ENCODE measurements around the gene DNAI4.
"Not testable (repeated sequence)": the region's sequence is repeated elsewhere in the genome, so short reads cannot be mapped to it uniquely, and the experiment has no call there.

DNAI4 gene

GRCh38 chr1:66809736-66810326 is 114.8 kb downstream of the DNAI4 start:
- H3K9ac ChIP-seq (ENCODE audit: low read length): no peak overlapping the region
- H3K36me3 ChIP-seq (ENCODE audit: control insufficient read depth, low read depth, low read length): no peaks in the 10 kb centered on the region
- H3K4me3 ChIP-seq (ENCODE audit: low read length): no peak overlapping the region
- no peak overlapping the region for H3K27ac ChIP-seq (ENCODE audit: low read length)
- H3K27me3 ChIP-seq (ENCODE audit: control insufficient read depth, insufficient read depth, low read length): no peaks in the 10 kb centered on the region
- H3K9me3 ChIP-seq (ENCODE audit: control insufficient read depth, low read depth, low read length): no peaks in the 10 kb centered on the region
- no peaks in the 10 kb centered on the region for H3K4me1 ChIP-seq (ENCODE audit: control insufficient read depth, low read depth, low read length)

- H3K9me3 ChIP-seq (ENCODE audit: control insufficient read depth, low read depth, low read length): no peaks in the 10 kb centered on the region
- H3K27ac ChIP-seq (ENCODE audit: low read length): no peak overlapping the region
- H3K9ac ChIP-seq (ENCODE audit: low read length): no peak overlapping the region
- H3K4me3 ChIP-seq (ENCODE audit: low read length): no peak overlapping the region
- H3K36me3 ChIP-seq (ENCODE audit: control insufficient read depth, low read depth, low read length): no peaks in the 10 kb centered on the region
- H3K4me1 ChIP-seq (ENCODE audit: control insufficient read depth, low read depth, low read length): no peaks in the 10 kb centered on the region
- no peaks in the 10 kb centered on the region for H3K27me3 ChIP-seq (ENCODE audit: control insufficient read depth, insufficient read depth, low read length)
These were observed 115.4 kb downstream of the DNAI4 start for GRCh38 chr1:66809245-66809644.

GRCh38 chr1:66795839-66796238 is 128.8 kb downstream of the DNAI4 start:
- not testable (repeated sequence) for H3K27me3 ChIP-seq (ENCODE audit: control insufficient read depth, insufficient read depth, low read length); H3K27ac ChIP-seq (ENCODE audit: low read length)

GRCh38 chr1:66791621-66792610 is 132.7 kb downstream of the DNAI4 start:
- no peaks in the 10 kb centered on the region for H3K4me1 ChIP-seq (ENCODE audit: control insufficient read depth, low read depth, low read length)
- H3K9me3 ChIP-seq (ENCODE audit: control insufficient read depth, low read depth, low read length): no peaks in the 10 kb centered on the region
- no peak overlapping the region for H3K4me3 ChIP-seq (ENCODE audit: low read length)
- H3K9ac ChIP-seq (ENCODE audit: low read length): no peak overlapping the region
- H3K27ac ChIP-seq (ENCODE audit: low read length): no peak overlapping the region
- H3K36me3 ChIP-seq (ENCODE audit: control insufficient read depth, low read depth, low read length): no peaks in the 10 kb centered on the region
- H3K27me3 ChIP-seq (ENCODE audit: control insufficient read depth, insufficient read depth, low read length): no peaks in the 10 kb centered on the region

More at GRCh38 chr1:66795839-66796238, 128.8 kb downstream of the DNAI4 start:
- H3K9ac ChIP-seq (ENCODE audit: low read length); H3K36me3 ChIP-seq (ENCODE audit: control insufficient read depth, low read depth, low read length); H3K4me3 ChIP-seq (ENCODE audit: low read length); H3K4me1 ChIP-seq (ENCODE audit: control insufficient read depth, low read depth, low read length); H3K9me3 ChIP-seq (ENCODE audit: control insufficient read depth, low read depth, low read length): not testable (repeated sequence)

GRCh38 chr1:66788231-66788939 is 136.3 kb downstream of the DNAI4 start:
- H3K36me3 ChIP-seq (ENCODE audit: control insufficient read depth, low read depth, low read length): no peaks in the 10 kb centered on the region
- H3K4me1 ChIP-seq (ENCODE audit: control insufficient read depth, low read depth, low read length): no peaks in the 10 kb centered on the region
- H3K4me3 ChIP-seq (ENCODE audit: low read length): no peak overlapping the region
- no peaks in the 10 kb centered on the region for H3K9me3 ChIP-seq (ENCODE audit: control insufficient read depth, low read depth, low read length)
- no peaks in the 10 kb centered on the region for H3K27me3 ChIP-seq (ENCODE audit: control insufficient read depth, insufficient read depth, low read length)
- H3K27ac ChIP-seq (ENCODE audit: low read length): no peak overlapping the region
- H3K9ac ChIP-seq (ENCODE audit: low read length): no peak overlapping the region

- no peak overlapping the region for H3K4me3 ChIP-seq (ENCODE audit: low read length)
- H3K9me3 ChIP-seq (ENCODE audit: control insufficient read depth, low read depth, low read length): no peaks in the 10 kb centered on the region
- no peak overlapping the region for H3K27ac ChIP-seq (ENCODE audit: low read length)
- H3K27me3 ChIP-seq (ENCODE audit: control insufficient read depth, insufficient read depth, low read length): no peaks in the 10 kb centered on the region
- H3K4me1 ChIP-seq (ENCODE audit: control insufficient read depth, low read depth, low read length): no peaks in the 10 kb centered on the region
- H3K36me3 ChIP-seq (ENCODE audit: control insufficient read depth, low read depth, low read length): no peaks in the 10 kb centered on the region
- H3K9ac ChIP-seq (ENCODE audit: low read length): no peak overlapping the region
These were observed 137.0 kb downstream of the DNAI4 start for GRCh38 chr1:66787641-66788040.

- H3K27ac ChIP-seq (ENCODE audit: low read length): not testable (repeated sequence)
These were observed 138.9 kb downstream of the DNAI4 start for GRCh38 chr1:66785800-66786199.

GRCh38 chr1:66779475-66780078 is 145.1 kb downstream of the DNAI4 start:
- H3K27me3 ChIP-seq (ENCODE audit: control insufficient read depth, insufficient read depth, low read length): no peaks in the 10 kb centered on the region
- no peaks in the 10 kb centered on the region for H3K4me1 ChIP-seq (ENCODE audit: control insufficient read depth, low read depth, low read length)
- H3K4me3 ChIP-seq (ENCODE audit: low read length): no peak overlapping the region
- no peaks in the 10 kb centered on the region for H3K36me3 ChIP-seq (ENCODE audit: control insufficient read depth, low read depth, low read length)
- H3K27ac ChIP-seq (ENCODE audit: low read length): no peak overlapping the region
- no peak overlapping the region for H3K9ac ChIP-seq (ENCODE audit: low read length)
- no peaks in the 10 kb centered on the region for H3K9me3 ChIP-seq (ENCODE audit: control insufficient read depth, low read depth, low read length)

More at GRCh38 chr1:66785800-66786199, 138.9 kb downstream of the DNAI4 start:
- not testable (repeated sequence) for H3K27me3 ChIP-seq (ENCODE audit: control insufficient read depth, insufficient read depth, low read length); H3K9ac ChIP-seq (ENCODE audit: low read length); H3K9me3 ChIP-seq (ENCODE audit: control insufficient read depth, low read depth, low read length); H3K36me3 ChIP-seq (ENCODE audit: control insufficient read depth, low read depth, low read length); H3K4me3 ChIP-seq (ENCODE audit: low read length); H3K4me1 ChIP-seq (ENCODE audit: control insufficient read depth, low read depth, low read length)

GRCh38 chr1:66778969-66779368 is 145.7 kb downstream of the DNAI4 start:
- Histone ChIP-seq H3K4me3 (ENCODE audit: low read length) (no peak overlapping the region), H3K36me3 (ENCODE audit: control insufficient read depth, low read depth, low read length) (no peaks in the 10 kb centered on the region), H3K27me3 (ENCODE audit: control insufficient read depth, insufficient read depth, low read length) (no peaks in the 10 kb centered on the region), H3K27ac (ENCODE audit: low read length) (no peak overlapping the region), H3K9ac (ENCODE audit: low read length) (no peak overlapping the region), H3K9me3 (ENCODE audit: control insufficient read depth, low read depth, low read length) (no peaks in the 10 kb centered on the region), H3K4me1 (ENCODE audit: control insufficient read depth, low read depth, low read length) (no peaks in the 10 kb centered on the region)

- no peak overlapping the region for H3K9ac ChIP-seq (ENCODE audit: low read length)
- no peak overlapping the region for H3K27ac ChIP-seq (ENCODE audit: low read length)
- H3K4me3 ChIP-seq (ENCODE audit: low read length): no peak overlapping the region
These were observed 146.4 kb downstream of the DNAI4 start for GRCh38 chr1:66778266-66778665.

GRCh38 chr1:66777831-66778230 is 146.8 kb downstream of the DNAI4 start:
- Histone ChIP-seq H3K4me1 (ENCODE audit: control insufficient read depth, low read depth, low read length) (no peaks in the 10 kb centered on the region), H3K9ac (ENCODE audit: low read length) (no peak overlapping the region), H3K4me3 (ENCODE audit: low read length) (no peak overlapping the region), H3K36me3 (ENCODE audit: control insufficient read depth, low read depth, low read length) (no peaks in the 10 kb centered on the region), H3K27me3 (ENCODE audit: control insufficient read depth, insufficient read depth, low read length) (no peaks in the 10 kb centered on the region), H3K27ac (ENCODE audit: low read length) (no peak overlapping the region), H3K9me3 (ENCODE audit: control insufficient read depth, low read depth, low read length) (no peaks in the 10 kb centered on the region)

More at GRCh38 chr1:66778266-66778665, 146.4 kb downstream of the DNAI4 start:
- Histone ChIP-seq H3K36me3 (ENCODE audit: control insufficient read depth, low read depth, low read length) (no peaks in the 10 kb centered on the region), H3K9me3 (ENCODE audit: control insufficient read depth, low read depth, low read length) (no peaks in the 10 kb centered on the region), H3K4me1 (ENCODE audit: control insufficient read depth, low read depth, low read length) (no peaks in the 10 kb centered on the region), H3K27me3 (ENCODE audit: control insufficient read depth, insufficient read depth, low read length) (no peaks in the 10 kb centered on the region)
